Measurements from ENCODE around the gene POP7. TPM values are rescaled to one million over a fixed set of nuclear protein-coding genes. Genes with fewer than 3 reads are reported as not detected.

POP7 gene
- total RNA-seq, 2 experiments from 2014 or later: 43.6 to 53.4 TPM

Other genes with a start within 250 kb of the POP7 start
- gene SPACDR, start 241.9 kb upstream of the POP7 start, total RNA-seq: 1 to 10 TPM; 3.8 to 5.0 TPM
- 100 to 1,000 TPM; 128 to 144 TPM for gene TSC22D4, start 226.9 kb upstream of the POP7 start, total RNA-seq
- gene NYAP1, start 222.2 kb upstream of the POP7 start, total RNA-seq: under 1 TPM; 0.07 to 0.12 TPM
- 10 to 100 TPM; 61.4 to 82.5 TPM for gene AGFG2, start 166.9 kb upstream of the POP7 start, total RNA-seq
- gene SAP25, start 132.2 kb upstream of the POP7 start, total RNA-seq: 10 to 100 TPM; 18.2 to 26.3 TPM
- gene LRCH4, start 120.0 kb upstream of the POP7 start, total RNA-seq: 100 to 1,000 TPM; 155 to 178 TPM
- 1 to 10 TPM in 1 of 2 experiments, under 1 TPM in 1; 0.80 to 1.3 TPM for gene FBXO24, start 119.8 kb upstream of the POP7 start, total RNA-seq
- gene PCOLCE, start 103.8 kb upstream of the POP7 start, total RNA-seq: 10 to 100 TPM in 1 of 2 experiments, 1 to 10 TPM in 1; 9.2 to 11.6 TPM
- 10 to 100 TPM; 22.2 to 28.8 TPM for gene MOSPD3, start 93.6 kb upstream of the POP7 start, total RNA-seq
- 10 to 100 TPM; 11.1 to 18.6 TPM for gene TFR2, start 64.6 kb upstream of the POP7 start, total RNA-seq
- not detected for gene ACTL6B, start 49.7 kb upstream of the POP7 start, total RNA-seq
- gene GNB2, start 32.4 kb upstream of the POP7 start, total RNA-seq: 100 to 1,000 TPM; 243 to 271 TPM
- 10 to 100 TPM; 47.1 to 53.4 TPM for gene GIGYF1, start 11.9 kb upstream of the POP7 start, total RNA-seq
- gene EPO, start 14.3 kb downstream of the POP7 start, total RNA-seq: not detected
- gene ZAN, start 27.5 kb downstream of the POP7 start, total RNA-seq: not detected
- gene EPHB4, start 121.4 kb downstream of the POP7 start, total RNA-seq: 1 to 10 TPM; 1.3 to 2.0 TPM
- 10 to 100 TPM; 28.6 to 30.1 TPM for gene SLC12A9, start 146.6 kb downstream of the POP7 start, total RNA-seq
- 10 to 100 TPM; 38.2 to 39.3 TPM for gene TRIP6, start 161.3 kb downstream of the POP7 start, total RNA-seq
- gene SRRT, start 169.0 kb downstream of the POP7 start, total RNA-seq: 100 to 1,000 TPM; 290 to 312 TPM
- 1 to 10 TPM; 2.3 to 2.7 TPM for gene UFSP1, start 183.6 kb downstream of the POP7 start, total RNA-seq
- gene ACHE, start 189.8 kb downstream of the POP7 start, total RNA-seq: under 1 TPM in 1 of 2 experiments, not detected in 1; 0.23 TPM
- not detected for gene MUC3A, start 243.4 kb downstream of the POP7 start, total RNA-seq

Data from activated CD8-positive, alpha-beta memory T cell treated with anti-CD3 and anti-CD28 coated beads, Interleukin-2, amount 10 ng/mL, durations not matched to agents 7 days and 5 days (primary cell).